Stimulated activated CD4-positive, alpha-beta T cell treated with anti-CD3 and anti-CD28 coated beads, Interleukin-1b, Interleukin-23, amount 100 ng/mL, for 24 hours (primary cell): ENCODE results near the gene CDH19.

Experiments used
- DNase-seq, 4 experiments: peaks; one replicate each; pipeline ENCODE4 v3.0.0-alpha.2; 2020; ENCODE audit warnings: low read depth in 4 of 4, low spot score in 1 of 4

The CDH19 gene, protein sequence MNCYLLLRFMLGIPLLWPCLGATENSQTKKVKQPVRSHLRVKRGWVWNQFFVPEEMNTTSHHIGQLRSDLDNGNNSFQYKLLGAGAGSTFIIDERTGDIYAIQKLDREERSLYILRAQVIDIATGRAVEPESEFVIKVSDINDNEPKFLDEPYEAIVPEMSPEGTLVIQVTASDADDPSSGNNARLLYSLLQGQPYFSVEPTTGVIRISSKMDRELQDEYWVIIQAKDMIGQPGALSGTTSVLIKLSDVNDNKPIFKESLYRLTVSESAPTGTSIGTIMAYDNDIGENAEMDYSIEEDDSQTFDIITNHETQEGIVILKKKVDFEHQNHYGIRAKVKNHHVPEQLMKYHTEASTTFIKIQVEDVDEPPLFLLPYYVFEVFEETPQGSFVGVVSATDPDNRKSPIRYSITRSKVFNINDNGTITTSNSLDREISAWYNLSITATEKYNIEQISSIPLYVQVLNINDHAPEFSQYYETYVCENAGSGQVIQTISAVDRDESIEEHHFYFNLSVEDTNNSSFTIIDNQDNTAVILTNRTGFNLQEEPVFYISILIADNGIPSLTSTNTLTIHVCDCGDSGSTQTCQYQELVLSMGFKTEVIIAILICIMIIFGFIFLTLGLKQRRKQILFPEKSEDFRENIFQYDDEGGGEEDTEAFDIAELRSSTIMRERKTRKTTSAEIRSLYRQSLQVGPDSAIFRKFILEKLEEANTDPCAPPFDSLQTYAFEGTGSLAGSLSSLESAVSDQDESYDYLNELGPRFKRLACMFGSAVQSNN

DNA sequence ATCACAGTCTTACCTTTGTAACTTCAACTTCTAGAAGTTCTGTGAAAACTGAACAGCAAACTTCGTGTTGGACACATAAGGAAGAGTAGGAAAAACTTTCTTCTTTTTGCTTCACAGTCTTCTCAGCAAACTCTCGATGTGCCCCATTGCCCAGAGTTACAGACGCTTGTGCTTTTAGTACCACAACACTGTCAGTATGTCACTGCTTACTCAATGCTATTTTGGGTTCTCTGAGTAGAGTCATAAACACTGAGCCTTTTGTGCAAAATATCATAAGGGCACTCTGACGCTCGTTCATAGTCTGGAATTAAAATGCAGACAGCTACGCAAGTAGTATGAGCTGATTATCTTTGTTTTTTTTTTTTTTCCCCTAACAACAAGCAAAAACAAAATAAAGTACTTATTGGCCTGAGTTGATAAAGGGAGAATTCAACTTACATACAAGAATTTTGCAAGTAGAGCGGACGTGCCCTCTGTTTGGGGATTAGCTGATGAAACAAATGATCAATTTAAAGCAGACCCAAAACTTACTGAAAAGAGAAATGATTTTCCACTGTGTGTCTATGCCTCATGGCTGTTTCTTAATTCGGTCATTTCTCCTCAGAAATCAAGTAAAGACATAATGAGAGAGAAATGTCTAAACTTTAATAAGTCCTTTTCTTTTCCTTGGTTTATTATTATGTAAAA lies at the start of gene CDH19:
Gene CDH19 (minus strand): TSS at position 150 of the 687 bp plus-strand sequence. CDS start 31,886 bp downstream, outside the sequence.
- DNase-seq, result no peak

DNA sequence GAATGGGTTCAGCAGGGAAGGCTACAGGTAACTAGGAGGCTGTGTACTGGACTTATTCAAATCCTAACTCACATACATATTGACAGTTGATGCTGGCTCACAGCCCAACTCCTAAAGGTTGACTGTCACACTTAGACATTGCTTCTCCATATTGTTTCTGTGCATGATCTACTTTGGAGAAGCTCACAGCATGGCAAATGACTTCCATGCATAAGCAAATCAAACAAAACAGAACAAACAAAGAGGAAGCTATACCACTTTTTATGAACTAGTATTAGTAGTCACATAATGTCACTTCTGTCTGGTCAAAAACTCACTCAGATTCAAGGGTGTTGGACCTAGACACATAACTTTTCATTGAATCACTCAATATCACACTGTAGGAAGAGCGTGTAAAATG lies 43.8 kb upstream of the CDH19 start:
- no peak for DNase-seq

DNA sequence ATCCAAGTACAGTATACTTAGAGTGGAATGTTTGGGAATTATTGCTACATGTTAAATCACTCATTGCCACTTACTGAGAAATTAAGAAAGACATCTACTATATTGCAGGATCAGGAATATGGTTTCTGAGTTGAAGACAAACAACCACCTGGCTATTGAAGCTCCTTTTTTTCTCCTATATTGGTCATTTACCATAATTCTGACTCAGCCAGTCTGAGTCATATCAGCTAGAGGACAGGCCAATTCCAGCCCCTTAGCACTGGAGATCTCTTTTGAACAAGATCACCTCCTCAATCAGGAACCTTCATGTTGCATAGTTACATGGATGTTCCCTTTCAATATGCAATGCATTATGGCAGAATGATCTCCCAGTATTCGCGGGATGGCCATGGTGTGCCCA lies 42.7 kb upstream of the CDH19 start:
- no peak for DNase-seq

- DNase-seq, result no peak
These were observed 42.1 kb upstream of the CDH19 start for GRCh38 chr18:66645983-66646382.

DNA sequence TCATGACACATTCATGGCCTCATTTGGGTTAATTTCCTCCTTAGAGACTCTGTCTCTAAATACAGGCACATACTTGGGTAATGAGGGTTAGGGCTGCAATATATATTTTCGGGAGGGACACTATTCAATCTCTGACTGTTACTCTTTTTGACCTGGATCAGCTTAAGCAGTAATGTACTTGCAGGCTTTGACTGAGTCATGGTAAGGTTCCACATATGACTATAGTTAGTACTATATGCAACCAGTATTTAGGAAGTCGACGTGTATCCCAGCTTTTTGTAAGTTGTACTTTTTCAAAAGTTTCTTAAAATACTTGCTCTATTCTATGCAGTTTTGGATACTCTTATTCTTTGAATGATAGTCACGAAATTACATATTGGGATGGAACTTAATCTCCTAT lies 37.2 kb upstream of the CDH19 start:
- DNase-seq, result no peak

- DNase-seq, result no peak
These were observed 36.5 kb upstream of the CDH19 start for GRCh38 chr18:66640431-66640830.

DNA sequence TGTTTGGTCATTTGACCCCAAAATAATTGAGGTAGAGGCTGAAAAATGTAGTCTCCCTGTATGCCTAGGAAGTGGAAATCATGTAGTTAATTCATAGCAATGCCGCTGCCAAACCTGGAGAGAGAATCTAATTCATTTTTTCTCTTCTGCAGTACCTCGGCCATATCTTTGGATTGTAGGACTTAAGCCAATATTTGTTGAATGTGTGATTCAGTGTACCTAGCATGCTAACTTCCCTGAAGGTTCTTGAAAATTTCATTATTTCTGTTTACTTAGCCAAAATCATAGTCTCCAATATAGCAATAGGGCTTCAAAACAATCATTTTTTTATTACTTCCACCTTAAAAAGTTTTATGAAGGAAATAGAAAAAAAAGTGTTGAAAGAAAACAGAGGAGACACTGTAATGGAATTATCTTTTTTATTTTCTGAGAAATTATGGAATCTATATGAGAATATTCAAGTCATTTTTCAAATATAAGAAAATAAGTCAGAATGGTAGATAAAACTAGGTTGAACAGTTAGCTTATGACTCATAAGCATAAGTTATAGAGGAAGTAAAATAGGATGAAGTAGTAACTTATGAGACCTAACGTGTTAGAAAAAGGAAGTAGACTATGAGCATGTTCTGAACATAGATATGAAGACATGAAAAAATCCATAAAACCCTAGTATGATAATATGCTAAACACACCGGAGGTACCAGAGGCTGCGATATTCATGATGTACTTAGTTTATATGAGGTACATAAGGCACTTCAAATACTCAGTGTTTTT lies 35.2 kb upstream of the CDH19 start:
- no peak for DNase-seq

DNA sequence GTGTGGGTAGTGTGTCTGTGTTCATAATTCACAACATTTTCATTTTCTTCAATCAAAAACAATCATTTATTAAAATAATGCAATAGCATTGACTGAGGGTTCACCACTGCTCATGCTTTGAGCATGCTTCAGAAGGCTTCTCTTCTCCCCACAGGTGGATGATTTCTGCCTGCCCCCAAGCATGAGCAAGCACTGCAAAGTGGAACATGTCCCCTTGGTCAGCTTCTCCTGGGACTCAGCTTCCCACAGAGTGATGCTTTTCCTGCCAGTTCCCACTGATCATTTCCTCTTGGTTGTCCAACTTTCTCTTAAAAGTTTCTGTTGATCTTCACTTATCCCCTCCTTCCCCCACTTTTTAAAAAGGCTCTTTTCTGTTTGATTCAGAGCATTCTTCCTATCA lies 31.5 kb upstream of the CDH19 start:
- DNase-seq, result no peak

DNA sequence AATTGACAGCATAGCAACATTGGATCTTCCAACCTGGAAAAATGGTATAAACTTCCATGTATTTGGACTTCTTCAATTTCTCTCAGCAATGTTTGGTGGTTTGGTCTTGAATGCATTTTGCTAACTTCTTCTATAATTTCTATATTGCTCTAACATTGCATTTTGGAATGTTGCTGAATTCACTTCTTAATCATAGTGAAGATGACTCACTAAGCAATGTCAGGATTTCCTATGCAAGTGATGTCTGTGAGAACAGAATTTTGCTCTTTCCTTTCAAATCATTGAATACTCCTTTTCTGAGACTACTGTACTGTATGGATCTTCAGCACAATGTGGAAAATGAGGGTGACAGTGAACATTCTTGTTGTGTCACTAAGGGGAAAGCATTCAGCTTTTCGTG lies 28.9 kb upstream of the CDH19 start:
- DNase-seq, result no peak

DNA sequence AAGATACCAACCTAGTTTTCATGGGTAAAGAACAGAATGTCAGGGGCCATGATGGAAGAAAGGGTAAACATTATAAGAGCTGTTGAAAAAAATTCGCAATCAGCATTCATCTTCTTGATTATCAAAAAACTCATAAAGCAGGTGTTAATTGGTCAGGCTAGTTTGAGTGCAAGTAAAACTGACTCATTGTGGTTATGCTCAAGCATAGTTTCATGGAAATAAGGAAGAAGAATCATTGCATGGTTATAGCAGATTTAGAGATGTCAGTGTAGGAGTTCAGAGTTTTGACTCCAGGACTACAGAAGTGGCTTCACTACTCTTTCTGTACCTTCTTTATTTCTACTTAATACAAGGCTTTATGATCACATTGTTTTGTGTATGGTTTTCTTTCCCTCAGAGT lies 26.9 kb upstream of the CDH19 start:
- no peak for DNase-seq

DNA sequence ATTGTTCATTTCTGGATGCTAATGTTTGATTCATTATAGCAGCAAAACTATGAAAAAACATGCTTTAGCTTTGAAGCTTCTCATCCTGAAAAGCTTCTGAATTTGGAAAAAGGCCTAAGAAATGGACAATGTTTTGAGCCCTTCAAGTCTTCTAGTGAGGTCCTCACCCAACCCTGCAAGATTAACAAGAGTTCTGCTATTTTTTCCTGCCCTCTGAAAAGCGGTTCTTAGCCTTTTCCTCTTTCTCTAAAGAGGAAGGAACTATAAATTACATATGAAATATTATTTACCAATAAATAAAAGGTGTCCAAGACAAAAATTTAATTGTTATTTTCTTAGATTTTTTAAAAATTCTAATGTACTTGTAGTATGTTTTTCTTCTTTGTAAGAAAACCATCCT lies 19.9 kb upstream of the CDH19 start:
- DNase-seq, result no peak

DNA sequence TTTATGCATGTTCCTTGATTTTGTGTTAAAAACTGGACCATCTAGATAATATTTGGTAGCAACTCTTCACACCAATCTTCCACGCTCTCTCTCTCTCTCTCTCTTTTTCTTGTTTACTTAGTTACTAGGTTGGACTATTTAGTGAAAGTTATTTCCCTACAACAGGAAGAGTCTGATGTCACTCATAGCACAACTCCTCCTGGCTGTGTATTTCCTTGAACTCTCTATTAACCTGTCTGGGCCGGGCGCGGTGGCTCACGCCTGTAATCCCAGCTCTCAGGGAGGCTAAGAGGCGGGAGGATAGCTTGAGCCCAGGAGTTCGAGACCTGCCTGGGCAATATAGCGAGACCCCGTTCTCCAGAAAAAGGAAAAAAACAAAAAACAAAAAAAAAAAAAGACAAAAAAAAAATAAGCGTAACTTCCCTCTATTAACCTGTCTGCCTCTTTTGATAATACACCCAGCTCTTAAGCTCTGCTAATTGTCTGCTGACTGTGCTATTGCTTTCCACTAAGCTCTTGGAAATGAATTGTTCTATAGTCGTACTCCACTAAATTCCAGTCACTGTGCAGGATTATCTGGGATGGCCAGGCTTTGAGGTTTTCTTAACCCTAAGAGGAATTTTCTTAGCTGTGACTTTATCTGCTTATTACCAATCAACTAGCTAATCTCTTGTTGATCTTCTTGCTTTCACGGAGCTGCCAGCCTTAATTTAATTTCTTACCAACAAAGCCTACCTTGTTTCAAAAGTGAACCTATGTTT lies 18.1 kb upstream of the CDH19 start:
- no peak for DNase-seq

GRCh38 chr18:66616523-66616983 lies 12.7 kb upstream of the CDH19 start:
- DNase-seq, result no peak

- DNase-seq, result no peak
These were observed 11.3 kb upstream of the CDH19 start for GRCh38 chr18:66615176-66615575.

GRCh38 chr18:66607632-66608031 lies 3.7 kb upstream of the CDH19 start:
- no peak for DNase-seq

DNA sequence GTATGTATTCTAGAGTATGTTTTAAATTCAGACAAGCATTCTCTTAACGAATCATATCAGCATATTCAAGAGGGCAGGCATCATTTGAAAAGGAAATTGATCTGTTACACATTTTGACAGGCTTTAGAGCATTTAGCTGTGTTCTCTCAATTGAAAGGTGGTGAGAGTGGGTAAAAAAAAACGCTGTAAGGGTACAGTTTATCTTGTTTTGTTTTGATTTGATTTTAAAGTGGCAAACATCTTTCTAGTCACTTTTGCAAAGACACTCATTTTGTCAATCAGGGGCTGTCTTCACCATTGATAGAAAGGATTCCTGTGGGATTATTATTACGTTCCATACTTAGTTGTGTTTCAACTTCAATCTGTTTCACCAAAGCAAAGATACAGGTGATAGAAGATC lies 2.2 kb downstream of the CDH19 start:
- no peak for DNase-seq

DNA sequence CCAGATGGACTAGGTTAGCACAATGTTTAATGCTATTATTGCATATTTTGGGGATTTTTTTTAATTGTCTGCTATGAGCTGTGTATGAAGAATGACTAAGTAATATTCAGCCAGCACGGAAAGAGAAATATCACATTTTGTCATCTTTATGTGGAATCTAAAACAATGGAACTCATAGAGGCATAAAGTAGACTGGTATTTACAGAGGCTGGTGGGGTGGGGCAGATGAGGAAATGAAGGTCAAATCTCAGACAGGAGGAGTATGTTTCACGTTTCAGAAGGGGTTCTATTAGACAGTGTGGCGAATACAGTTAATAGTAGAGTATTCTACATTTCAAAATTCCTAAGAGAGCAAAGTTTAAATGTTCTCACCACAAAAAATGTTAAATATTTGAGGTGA lies 4.7 kb downstream of the CDH19 start:
- no peak for DNase-seq

DNA sequence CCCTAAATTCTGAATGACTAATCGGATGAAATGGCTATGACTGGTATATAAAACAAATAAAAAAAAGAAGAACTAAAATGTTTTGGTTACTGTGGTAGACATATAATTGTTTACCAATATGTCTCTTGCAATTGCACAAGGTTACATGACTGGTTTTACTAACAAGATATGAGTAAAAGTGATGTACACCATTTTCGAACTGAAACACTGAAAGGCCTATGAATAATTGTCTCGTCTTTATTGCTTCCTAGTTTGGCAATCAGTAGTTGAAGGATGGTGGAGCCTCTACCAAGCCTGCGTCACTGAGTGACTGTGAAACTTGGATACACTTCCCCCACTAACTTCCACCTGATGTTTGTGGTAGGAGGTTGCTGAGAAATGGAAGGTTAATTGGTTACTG lies 16.5 kb downstream of the CDH19 start:
- no peak for DNase-seq

DNA sequence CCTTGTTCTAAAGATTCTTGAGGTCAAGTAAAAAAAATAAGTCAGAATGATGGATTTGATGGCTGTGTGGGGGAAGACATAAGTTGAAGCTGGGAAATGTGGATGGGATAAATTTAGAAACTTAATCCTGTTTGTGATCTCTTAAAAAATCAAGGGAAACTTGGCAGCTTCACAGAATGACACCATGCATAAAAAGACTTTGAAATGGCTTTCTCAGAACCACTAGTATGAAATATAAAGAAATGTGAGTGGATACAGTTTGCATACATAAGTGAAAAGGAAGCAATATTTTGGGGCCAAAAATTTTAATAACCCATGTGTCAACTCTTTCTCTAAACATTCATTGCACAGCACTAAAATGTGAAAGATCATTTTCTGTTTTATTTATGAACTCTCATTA lies 21.7 kb downstream of the CDH19 start:
- no peak for DNase-seq

GRCh38 chr18:66575263-66575662 lies 28.6 kb downstream of the CDH19 start:
- no peak for DNase-seq
